Adrenal gland (tissue), 12 donors: ENCODE measurements around the gene LMAN2. TPM values are rescaled to one million over a fixed set of nuclear protein-coding genes. Genes with fewer than 3 reads are reported as not detected.

Experiments
- DNase-seq, 7 donors: peaks; one replicate each; pipeline ENCODE4 v3.0.0-alpha.2; 2019 to 2020
- H3K27ac ChIP-seq, 5 donors: fragments of 200-600 bp; sonication (generic) in 4 of 5; 1 replicate in 3 of 5; 2 replicates in 2 of 5; pipeline versions ENCODE4 v1.5.1 to v1.8.0; 2016 to 2020; ENCODE audit warnings: mild to moderate bottlenecking in 1 of 5
- H3K27me3 ChIP-seq: fragments of 200-600 bp; 2 replicates; pipeline ENCODE4 v1.8.0; 2021
- H3K36me3 ChIP-seq, 2 donors: fragments of 200-600 bp; replicated peaks in 1 of 2; 1 replicate in 1 of 2; 2 replicates in 1 of 2; pipeline versions ENCODE4 v1.5.1 to v1.8.0; 2018 to 2022
- H3K4me1 ChIP-seq, 2 donors: fragments of 200-600 bp; replicated peaks in 1 of 2; 1 replicate in 1 of 2; 2 replicates in 1 of 2; pipeline versions ENCODE4 v1.5.1 to v1.8.0; 2018 to 2021
- H3K4me3 ChIP-seq, 4 donors: fragments of 200-600 bp; sonication (generic) in 3 of 4; one replicate each; pipeline ENCODE4 v1.5.1; 2016 to 2018
- H3K9me3 ChIP-seq, 3 donors: fragments of 200-600 bp; sonication (generic) in 1 of 3; replicated peaks in 1 of 3; 1 replicate in 2 of 3; 2 replicates in 1 of 3; pipeline versions ENCODE4 v1.5.1 to v1.8.0; 2016 to 2021
- POLR2A ChIP-seq, 2 donors: fragments of 450-650 bp; IDR thresholded peaks; one replicate each; pipeline ENCODE4 v1.6.1; 2017; ENCODE audit warnings: antibody characterized with exemption in 2 of 2, mild to moderate bottlenecking in 2 of 2, moderate library complexity in 1 of 2
- WGBS, 4 donors: extraction: QIAGEN DNeasy Blood & Tissue Kit in 2 of 4; methylation state at CpG; one replicate each; pipeline versions ENCODE4 v1.1.5 to v1.1.7; 2013 to 2017; 5-methylcytosine and 5-hydroxymethylcytosine counted together
- intact Hi-C, 2 donors: fragments of 100-400 bp; cut with DNase I; formaldehyde crosslinking; loops; one replicate each; pipeline versions ENCODE4 v1.14.1 to v1.15.0; 2022 to 2023
- polyA plus RNA-seq, 3 donors: library from polyadenylated mRNA; stranded (reverse); fragments of 200-250 nt in 2 of 3; fragments of 350-450 nt in 1 of 3; fragmentation: Illumina TruSeq in 1 of 3; extraction: RNeasy Lipid Tissue Mini Kit (QIAGEN cat#74804) in 1 of 3; gene quantifications; one replicate each; pipeline ENCODE4 v1.2.3, GENCODE V29; 2013 to 2014
- total RNA-seq, 9 donors: library from RNA; depleted of rRNA in 4 of 9; stranded (reverse); fragments of >200 nt in 4 of 9; fragments of 120-200 nt in 1 of 9; fragmentation: NEBNext Ultra II Directional in 1 of 9; extraction: Animal tissue kit (Norgen Biotek cat#: 25700) in 1 of 9; gene quantifications; one replicate each; pipeline versions ENCODE4 v1.1.0 to v1.2.4, GENCODE V29; 2013 to 2023
- TF ChIP-seq, protein P1 (sequence below), 6 experiments: fragments of 450-650 bp in 4 of 6; fragments of 200-600 bp in 2 of 6; sonication (generic) in 1 of 6; IDR thresholded peaks; 1 replicate in 5 of 6; 2 replicates in 1 of 6; pipeline versions ENCODE4 v1.5.1 to v1.8.0; 2016 to 2021; ENCODE audit warnings: antibody characterized with exemption in 6 of 6, mild to moderate bottlenecking in 2 of 6, moderate library complexity in 1 of 6
- donor health status: healthy with polysubstance abuse.
- donor health status: Bipolar disorder and iron deficiency.
- donor health status: DM: yes; HTN: yes; CAD: no.
- donor health status: DM: no; HTN: no; CAD: no.
- donor health status: DM: no; HTN: no; CAD: no.
- donor health status: DM: yes; HTN: yes; CAD: no.

Gene LMAN2
- total and polyA plus RNA-seq, 12 donors: 85.7 to 398 (median 150) TPM

DNA sequence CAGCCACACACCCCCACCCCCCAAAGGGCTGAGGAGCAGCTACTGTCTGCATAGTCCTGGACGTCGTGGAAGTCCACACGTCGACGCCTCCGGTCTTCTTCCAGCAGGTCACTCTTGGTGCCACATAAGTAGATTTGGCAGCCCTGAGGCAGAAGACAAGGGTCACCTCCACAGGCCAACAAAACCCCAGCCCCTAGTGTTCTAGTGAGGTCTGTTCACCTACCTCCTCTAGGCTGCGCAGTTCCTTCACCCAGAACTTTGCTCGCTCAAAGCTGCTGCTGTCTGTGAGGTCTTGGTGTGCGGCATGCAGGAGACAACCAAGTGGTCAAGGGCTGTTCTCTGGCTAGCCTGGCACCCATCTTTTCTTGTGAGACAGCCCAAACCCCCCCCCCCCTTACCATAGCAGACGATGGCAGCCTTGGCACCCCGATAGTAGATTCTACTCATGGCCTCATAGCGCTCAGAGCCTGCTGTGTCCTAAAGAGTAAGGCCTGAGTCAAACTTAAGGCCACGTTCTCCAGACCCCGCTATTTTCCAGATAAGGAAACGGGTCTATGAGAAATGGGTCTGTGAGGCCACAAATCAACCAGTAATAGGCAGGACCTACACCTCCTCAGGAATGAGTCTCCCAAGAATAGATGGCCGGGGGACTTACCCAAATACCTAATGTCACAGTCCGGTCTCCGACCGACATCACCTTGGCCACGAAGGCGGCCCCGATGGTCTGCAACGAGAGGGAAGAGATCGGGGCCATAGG, 48.9 kb downstream of the LMAN2 start:
- Histone ChIP-seq H3K27ac (peak overlapping the region in 3 of 5 donors; percentile 69 to 89 (median 77)), H3K36me3 (peaks cover 0 to 31% of the 10 kb centered on the region in 2 donors), H3K4me3 (peak overlapping the region in 2 of 4 donors; percentile 91 to 96), H3K9me3 (no peaks in the 10 kb centered on the region), H3K27me3 (no peaks in the 10 kb centered on the region), H3K4me1 (peaks cover 24 to 39% of the 10 kb centered on the region in 2 donors)
- 36 to 56% (median 41%) methylated on average over 15 to 24 of the region's 24 CpGs for WGBS, 4 donors
- TF ChIP-seq POLR2A (IDR thresholded peaks at IDR 0.05): no peak
- intact Hi-C loops: loop anchor here in 1 of 2 donors (10.0 kb wide), 1 partner anchor 168 kb away; the partner anchor contains the start of gene NSD1
- no peak for DNase-seq

DNA sequence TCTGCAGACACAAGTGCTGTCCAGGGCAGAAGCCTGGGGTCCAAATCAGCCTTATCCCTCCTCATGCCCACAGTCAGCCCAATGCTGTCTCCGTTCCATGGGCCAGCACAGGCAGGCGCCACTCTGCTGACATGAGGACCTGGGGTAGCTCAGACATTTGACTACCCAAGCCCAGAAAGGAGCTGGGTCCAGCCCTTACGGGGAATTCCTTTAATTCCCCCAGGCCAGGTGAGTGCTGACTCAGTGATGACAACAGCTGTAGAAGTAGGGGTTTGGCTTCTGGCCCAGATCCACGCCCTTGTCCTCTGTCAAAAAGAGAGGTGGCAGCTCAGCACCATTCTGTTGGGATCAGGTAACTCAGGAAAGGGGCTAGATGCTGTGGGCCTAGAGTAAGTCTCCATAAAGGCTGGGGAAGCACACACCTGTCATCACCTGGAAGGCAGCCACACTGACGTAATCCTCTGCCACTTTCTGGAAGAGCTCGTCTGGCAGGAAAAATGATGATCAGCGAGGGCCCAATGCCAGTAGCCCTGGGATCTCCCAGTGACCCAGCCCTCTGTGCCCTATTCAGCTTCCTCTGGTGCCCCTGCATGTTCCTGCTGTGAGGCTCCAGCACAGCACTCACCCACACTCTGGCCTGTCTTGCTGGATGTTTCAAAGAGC, 49.8 kb downstream of the LMAN2 start:
- peak in 6 of 7 donors; percentile 66 to 84 (median 79) for DNase-seq
- TF ChIP-seq POLR2A (IDR thresholded peaks at IDR 0.05): no peak

DNA sequence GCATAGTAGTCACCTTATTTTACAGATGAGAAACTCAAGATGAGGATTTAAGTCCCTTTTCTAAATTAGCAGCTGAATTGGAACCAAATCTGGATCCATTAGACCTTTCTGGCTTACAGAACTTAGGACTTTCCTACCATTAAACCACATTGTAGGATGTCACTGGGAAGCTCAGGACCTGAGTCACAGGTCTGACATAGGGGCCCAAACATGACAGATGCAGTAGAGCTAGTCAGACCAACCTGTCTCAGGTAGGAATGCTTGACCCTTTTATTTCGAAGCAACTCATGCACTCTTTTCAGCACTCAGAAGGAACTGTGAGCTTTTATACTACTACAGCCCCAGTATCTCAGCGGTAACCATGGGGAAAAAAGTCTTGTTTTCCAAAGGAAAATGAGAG, 50.5 kb downstream of the LMAN2 start:
- WGBS, 4 donors: 86 to 94% (median 90%) methylated on average over 2 of the region's 2 CpGs
- no peak for DNase-seq
- H3K4me3 ChIP-seq: no peak overlapping the region

More for the DNA sequence above, 49.8 kb downstream of the LMAN2 start:
- intact Hi-C loops: loop anchor here in 1 of 2 donors (10.0 kb wide), 1 partner anchor 167 kb away; the partner anchor contains the start of gene NSD1
- Histone ChIP-seq H3K36me3 (peaks cover 0 to 28% of the 10 kb centered on the region in 2 donors), H3K4me1 (peaks cover 24 to 41% of the 10 kb centered on the region in 2 donors), H3K27me3 (no peaks in the 10 kb centered on the region), H3K9me3 (no peaks in the 10 kb centered on the region), H3K27ac (peak overlapping the region in 3 of 5 donors; percentile 13 to 89 (median 77)), H3K4me3 (no peak overlapping the region)
- WGBS, 4 donors: 26 to 61% (median 54%) methylated on average over 4 to 7 of the region's 7 CpGs

DNA sequence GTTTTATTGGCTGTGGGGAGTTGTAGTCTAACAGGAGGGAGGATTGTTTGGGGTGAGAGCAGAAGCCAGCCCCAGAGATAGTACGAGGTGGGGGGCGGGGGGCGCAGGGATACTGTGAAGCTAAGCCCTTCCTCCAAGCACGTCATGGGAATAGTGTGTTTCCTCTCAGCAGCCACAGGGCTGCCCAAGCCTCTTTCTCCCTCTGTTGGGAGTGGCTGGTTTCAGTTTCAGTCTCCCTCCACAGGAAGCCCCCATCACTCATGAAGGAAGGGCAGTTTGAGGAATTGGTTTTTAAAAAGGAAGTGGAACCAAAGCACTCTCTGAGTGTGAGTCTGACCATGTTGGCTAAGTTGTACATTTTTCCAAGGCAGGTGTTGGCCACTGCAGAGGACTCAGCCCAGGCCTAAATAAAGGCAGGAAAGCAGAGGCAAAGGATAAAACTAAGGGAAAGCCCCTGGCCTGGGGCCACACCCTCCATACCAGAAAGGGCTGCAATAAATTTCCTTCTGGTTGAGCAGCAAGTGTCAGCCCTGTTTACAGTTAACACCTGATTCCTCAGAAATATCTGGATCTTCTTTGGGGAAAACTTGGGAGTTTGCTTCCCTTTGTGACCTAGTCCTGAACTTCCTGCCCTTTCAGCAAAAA, 51.1 kb downstream of the LMAN2 start:
- no peak overlapping the region for H3K4me3 ChIP-seq
- intact Hi-C loops: loop anchor here in 1 of 2 donors (10.0 kb wide), 1 partner anchor 166 kb away; the partner anchor contains the start of gene NSD1
- 39 to 62% (median 48%) methylated on average over 4 of the region's 4 CpGs for WGBS, 4 donors
- peak in 6 of 7 donors; percentile 57 to 81 (median 62) for DNase-seq
- H3K27ac ChIP-seq: peak overlapping the region in 3 of 5 donors; percentile 29 to 81 (median 54)
- peaks cover 24 to 49% of the 10 kb centered on the region in 2 donors for H3K4me1 ChIP-seq
- TF ChIP-seq, protein P1, sequence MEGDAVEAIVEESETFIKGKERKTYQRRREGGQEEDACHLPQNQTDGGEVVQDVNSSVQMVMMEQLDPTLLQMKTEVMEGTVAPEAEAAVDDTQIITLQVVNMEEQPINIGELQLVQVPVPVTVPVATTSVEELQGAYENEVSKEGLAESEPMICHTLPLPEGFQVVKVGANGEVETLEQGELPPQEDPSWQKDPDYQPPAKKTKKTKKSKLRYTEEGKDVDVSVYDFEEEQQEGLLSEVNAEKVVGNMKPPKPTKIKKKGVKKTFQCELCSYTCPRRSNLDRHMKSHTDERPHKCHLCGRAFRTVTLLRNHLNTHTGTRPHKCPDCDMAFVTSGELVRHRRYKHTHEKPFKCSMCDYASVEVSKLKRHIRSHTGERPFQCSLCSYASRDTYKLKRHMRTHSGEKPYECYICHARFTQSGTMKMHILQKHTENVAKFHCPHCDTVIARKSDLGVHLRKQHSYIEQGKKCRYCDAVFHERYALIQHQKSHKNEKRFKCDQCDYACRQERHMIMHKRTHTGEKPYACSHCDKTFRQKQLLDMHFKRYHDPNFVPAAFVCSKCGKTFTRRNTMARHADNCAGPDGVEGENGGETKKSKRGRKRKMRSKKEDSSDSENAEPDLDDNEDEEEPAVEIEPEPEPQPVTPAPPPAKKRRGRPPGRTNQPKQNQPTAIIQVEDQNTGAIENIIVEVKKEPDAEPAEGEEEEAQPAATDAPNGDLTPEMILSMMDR (IDR thresholded peaks at IDR 0.05): peak in 1 of 6 experiments; percentile 17
- no peak for TF ChIP-seq POLR2A (IDR thresholded peaks at IDR 0.05)
- H3K27me3 ChIP-seq: no peaks in the 10 kb centered on the region
- peaks cover 0 to 28% of the 10 kb centered on the region in 2 donors for H3K36me3 ChIP-seq
- H3K9me3 ChIP-seq: no peaks in the 10 kb centered on the region

More for the DNA sequence above, 50.5 kb downstream of the LMAN2 start:
- Histone ChIP-seq H3K27me3 (no peaks in the 10 kb centered on the region), H3K27ac (peak overlapping the region in 2 of 5 donors; percentile 77 to 89), H3K36me3 (peaks cover 0 to 28% of the 10 kb centered on the region in 2 donors), H3K9me3 (no peaks in the 10 kb centered on the region), H3K4me1 (peaks cover 24 to 48% of the 10 kb centered on the region in 2 donors)
- TF ChIP-seq POLR2A (IDR thresholded peaks at IDR 0.05): no peak
- TF ChIP-seq, protein P1 (IDR thresholded peaks at IDR 0.05): no peak
- intact Hi-C loops: loop anchor here in 1 of 2 donors (10.0 kb wide), 1 partner anchor 166 kb away; the partner anchor contains the start of gene NSD1
